Glomerular visceral epithelial cell (primary cell): ENCODE measurements around the gene TARS1.

Experiments used
- DNase-seq: peaks from one replicate; pipeline ENCODE4 v3.0.0-alpha.2; 2016; ENCODE audit errors: extremely low spot score

TARS1 gene

DNA sequence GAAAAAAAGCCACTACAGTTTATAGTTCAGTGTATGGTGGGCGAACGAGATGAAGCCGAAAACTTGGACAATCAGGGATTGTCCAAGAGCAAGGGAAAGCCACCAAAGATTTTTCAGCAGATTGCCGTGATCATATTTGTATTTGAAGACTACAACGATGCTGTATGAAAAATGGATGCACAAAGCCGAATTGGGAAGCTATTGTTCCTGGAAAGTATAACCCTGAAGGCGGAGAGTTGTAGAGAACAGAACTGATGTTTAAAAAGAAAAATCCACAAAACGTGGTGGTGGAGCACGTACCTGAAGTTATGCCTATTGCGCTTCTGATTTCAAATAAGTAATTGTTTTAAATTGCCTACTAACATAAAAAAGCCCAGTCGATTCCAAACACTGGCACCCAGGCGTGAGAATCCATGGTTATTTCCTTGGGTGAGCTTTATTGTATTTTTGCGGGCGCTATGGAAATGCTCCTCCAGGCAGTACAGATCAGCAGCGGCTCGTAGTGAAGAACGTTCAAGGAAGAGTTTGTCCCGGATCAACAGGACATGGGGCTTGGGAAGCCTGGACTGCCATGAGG, 772 bp upstream of the TARS1 start:
- DNase-seq: no peak

DNA sequence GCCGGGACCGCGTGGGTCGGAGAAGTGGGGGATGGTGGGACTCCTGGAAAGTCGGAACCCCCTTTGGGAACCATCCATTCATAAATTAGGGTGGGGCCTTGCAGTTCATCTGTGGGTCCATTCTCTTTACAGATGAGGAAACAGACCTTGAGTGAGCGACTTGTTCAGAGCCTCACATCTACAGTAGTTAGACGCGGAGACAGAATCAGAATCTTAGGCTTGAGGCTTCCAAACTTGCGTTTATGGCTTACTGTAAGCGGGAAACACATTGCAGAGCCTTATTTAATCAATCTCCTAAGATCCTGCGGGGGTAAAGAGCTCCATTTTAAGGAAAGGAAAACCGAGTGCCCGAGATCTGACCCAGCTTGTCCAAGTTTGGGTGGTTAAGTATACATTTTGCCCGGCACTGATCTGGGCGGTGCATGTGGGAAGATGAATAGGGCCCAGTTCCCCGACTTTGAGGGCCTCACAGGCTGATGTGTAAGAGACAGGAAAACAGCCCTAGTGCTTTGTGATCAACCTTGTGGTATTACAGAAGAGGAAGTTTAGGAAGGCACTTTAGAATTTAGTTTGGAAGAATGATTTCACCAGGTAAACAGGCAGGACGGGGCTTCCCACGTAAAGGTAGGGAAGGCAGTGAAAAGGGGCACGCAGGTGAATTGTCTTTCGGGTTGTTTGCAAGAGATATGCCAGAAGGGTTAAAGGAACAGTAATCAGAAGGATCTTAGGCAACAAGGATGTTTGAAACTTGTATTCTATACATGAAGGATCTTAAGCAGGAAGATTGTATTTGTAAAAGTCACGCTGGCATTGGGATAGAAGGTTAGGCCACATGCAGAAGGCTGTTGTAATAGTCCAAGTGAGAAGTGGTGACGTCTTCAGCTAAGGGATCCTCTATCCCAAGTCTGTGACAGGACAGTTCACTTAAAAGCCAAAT, 744 bp downstream of the TARS1 start:
- DNase-seq: peak; percentile 83

- DNase-seq: no peak
These were observed 3.8 kb downstream of the TARS1 start for GRCh38 chr5:33444542-33444941.

GRCh38 chr5:33445798-33446197, 5.0 kb downstream of the TARS1 start:
- DNase-seq: no peak

DNA sequence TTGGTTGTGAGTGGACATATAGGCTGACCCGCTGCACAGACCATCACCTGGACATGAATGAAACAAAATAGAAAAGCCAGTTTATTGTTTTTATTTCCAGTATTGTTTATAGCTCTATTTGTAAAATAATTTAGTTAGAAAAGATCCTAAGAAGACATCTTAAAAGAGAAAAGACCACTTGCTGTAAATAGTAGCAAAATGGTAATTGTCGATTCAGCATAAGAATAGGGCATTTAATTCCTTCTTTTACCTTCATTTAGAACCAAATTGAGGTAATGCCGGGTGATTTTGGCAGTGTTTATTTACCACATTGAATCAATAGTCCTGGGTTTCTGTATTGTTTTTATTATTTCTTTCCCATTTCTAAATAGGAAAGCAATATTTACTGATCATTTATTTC, 7.4 kb downstream of the TARS1 start:
- no peak for DNase-seq

- DNase-seq: no peak
These were observed 16.4 kb downstream of the TARS1 start for GRCh38 chr5:33457126-33457525.

GRCh38 chr5:33457817-33458216, 17.1 kb downstream of the TARS1 start:
- DNase-seq: no peak

GRCh38 chr5:33460210-33460609, 19.4 kb downstream of the TARS1 start:
- DNase-seq: no peak

DNA sequence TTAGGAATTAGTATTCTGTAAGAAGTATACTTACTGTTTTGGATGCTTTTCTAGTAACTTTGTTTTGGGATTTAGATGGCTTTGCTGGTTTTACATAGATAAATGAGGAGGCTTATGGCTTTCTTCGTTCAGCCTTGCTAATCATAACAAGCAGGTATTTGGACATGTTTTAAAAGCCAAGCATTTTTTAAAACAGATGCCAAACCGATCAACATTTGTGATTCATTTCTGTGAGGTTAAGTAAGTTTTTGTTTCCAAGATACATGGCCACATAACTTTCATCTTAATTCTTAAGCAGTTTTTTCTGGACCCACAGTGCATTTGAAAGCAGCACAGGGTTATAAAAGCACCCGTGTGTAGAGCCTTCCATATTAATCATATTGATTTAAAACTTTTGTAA, 21.7 kb downstream of the TARS1 start:
- DNase-seq: no peak

DNA sequence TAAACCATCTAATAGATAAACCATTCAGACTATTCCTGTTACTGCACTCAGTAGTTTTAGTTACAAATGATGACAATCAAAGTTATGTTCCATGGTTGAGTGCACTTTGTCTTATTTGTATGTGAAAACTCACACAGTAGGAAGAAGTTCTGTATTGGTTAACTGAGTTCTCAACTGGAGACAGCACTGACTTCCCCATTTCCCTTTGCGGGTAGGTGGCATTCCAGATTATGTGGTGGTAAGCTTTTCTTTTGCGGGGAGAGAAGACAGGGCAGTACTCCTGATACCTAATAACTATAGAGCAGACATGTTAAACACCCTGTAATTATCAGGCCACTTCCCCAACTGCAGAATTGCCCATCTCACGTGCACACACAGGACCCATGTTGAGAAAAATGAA, 24.4 kb downstream of the TARS1 start:
- no peak for DNase-seq

- DNase-seq: no peak
These were observed 28.1 kb downstream of the TARS1 start for GRCh38 chr5:33468775-33469435.

- no peak for DNase-seq
These were observed 29.8 kb downstream of the TARS1 start for GRCh38 chr5:33470544-33470943.

GRCh38 chr5:33472805-33473409, 32.1 kb downstream of the TARS1 start:
- DNase-seq: no peak

GRCh38 chr5:33474004-33474403, 33.2 kb downstream of the TARS1 start:
- no peak for DNase-seq

DNA sequence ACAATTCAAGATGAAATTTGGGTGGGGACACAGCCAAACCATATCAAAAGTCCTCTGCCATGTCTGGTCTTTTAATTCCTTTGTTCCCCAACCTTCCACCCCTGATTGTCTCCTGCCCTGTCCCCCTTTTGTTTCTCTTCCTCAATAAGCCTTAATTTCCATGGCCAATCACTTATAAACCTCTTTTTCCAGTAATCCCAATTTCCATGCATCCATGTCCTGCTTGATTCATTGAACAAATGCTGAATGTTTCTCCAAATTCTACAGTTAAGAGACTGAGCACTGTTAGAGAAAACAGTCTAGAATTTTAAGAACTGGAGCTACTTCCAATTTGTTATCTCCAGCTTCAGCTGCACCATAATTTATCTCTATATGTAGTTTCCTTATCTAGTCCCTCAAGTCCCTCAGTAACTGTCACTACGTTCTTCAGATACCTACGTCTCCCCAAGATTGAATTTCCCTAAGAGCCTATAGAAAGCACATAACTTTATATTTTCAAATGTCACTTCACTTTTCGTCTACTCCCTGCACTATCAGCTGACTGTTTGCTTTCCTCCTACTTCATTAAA, 34.2 kb downstream of the TARS1 start:
- DNase-seq: no peak

DNA sequence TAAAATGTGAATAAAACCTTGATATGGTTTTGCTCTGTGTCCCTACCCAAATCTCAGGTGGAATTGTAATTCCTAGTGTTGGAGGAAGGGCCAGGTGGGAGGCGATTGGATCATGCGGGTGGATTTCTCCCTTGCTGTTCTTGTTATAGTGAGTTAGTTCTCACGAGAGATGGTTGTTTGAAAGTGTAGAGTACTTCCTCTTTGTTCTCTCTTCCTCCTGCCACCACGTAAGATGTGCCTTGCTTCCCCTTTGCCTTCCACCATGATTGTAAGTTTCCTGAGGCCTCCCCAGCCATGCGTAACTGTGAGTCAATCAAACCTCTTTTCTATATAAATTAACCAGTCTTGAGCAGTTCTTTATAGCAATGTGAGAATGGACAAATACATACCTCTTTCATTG, 34.9 kb downstream of the TARS1 start:
- no peak for DNase-seq

- DNase-seq: no peak
These were observed 36.2 kb downstream of the TARS1 start for GRCh38 chr5:33476992-33477391.

GRCh38 chr5:33477816-33478215, 37.1 kb downstream of the TARS1 start:
- no peak for DNase-seq

GRCh38 chr5:33479311-33479710, 38.5 kb downstream of the TARS1 start:
- peak; percentile 55 for DNase-seq

GRCh38 chr5:33480876-33481275, 40.1 kb downstream of the TARS1 start:
- no peak for DNase-seq

- no peak for DNase-seq
These were observed 41.6 kb downstream of the TARS1 start for GRCh38 chr5:33482335-33482734.

- DNase-seq: no peak
These were observed 46.5 kb downstream of the TARS1 start for GRCh38 chr5:33487236-33487635.
